GM10266 (cell line): ENCODE measurements around the gene SIL1.

Source experiments
- DNase-seq: peaks from one replicate; pipeline ENCODE4 v3.0.0; 2012; ENCODE audit errors: extremely low spot score
- CTCF ChIP-seq: IDR thresholded peaks from 2 replicates; pipeline ENCODE4 v1.5.1; 2012; ENCODE audit warnings: mild to moderate bottlenecking, low read depth; ENCODE audit not compliant: control insufficient read depth, insufficient read depth; ENCODE audit errors: missing control alignments

Gene SIL1

DNA sequence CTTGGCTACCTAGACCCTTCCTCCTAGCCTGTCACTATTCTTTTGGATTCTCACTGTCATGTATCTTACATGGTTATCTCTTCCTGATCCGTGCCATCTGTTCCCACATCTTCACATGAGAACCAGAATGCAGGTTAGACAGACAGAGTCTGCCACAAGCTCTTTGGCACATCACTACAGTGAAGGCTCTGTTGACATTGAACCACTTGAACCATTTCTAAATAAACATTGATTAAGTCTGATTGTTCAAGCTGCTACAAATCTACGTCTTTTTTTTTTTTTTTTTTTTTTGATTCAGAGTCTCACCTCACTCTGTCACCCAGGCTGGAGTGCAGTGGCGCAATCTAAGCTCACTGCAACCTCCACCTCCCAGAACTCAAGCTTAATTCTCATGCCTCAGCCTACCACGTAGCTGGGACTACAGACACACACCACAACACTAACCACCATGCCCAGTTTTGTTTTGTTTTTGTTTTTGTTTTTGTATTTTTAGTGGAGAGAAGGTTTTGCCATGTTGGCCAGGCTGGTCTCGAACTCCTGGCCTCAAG is 237.9 kb downstream of the SIL1 start:
- no peak for TF ChIP-seq CTCF
- no peak for DNase-seq

GRCh38 chr5:138956801-138957200 is 241.4 kb downstream of the SIL1 start:
- TF ChIP-seq CTCF = no peak

DNA sequence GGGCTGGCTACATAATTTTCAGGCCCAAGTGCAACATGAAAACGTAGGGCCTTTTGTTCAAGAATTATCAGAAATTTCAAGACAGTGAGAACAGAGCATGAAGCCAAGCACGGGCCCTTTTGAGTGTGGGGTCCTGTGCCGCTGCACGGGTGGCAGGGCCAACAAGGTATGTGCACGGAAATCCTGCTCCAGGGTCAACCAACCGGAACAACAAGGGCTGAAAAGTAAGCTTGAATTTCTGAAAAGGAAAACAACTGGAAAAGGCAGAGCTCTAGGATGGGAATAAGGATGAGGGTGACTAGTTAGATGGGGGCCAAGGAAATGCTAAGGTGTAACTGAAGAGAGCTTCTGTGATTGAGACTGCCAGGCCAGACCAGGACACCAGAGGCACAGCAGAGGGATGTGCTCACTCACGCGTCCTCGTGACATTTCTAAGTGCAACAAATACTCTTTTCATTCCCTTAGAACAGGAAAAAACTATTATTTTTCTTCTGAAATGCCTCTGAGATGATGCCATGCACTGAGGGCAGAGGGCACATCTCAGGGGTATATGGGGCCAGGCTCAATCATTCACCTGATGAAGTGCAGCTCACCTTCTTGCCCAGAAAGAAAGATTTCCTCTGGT is 242.4 kb downstream of the SIL1 start:
- no peak for TF ChIP-seq CTCF
- DNase-seq = no peak

More at GRCh38 chr5:138956801-138957200, 241.4 kb downstream of the SIL1 start:
- DNase-seq = no peak

GRCh38 chr5:138955013-138955660 is 243.0 kb downstream of the SIL1 start:
- DNase-seq = no peak

DNA sequence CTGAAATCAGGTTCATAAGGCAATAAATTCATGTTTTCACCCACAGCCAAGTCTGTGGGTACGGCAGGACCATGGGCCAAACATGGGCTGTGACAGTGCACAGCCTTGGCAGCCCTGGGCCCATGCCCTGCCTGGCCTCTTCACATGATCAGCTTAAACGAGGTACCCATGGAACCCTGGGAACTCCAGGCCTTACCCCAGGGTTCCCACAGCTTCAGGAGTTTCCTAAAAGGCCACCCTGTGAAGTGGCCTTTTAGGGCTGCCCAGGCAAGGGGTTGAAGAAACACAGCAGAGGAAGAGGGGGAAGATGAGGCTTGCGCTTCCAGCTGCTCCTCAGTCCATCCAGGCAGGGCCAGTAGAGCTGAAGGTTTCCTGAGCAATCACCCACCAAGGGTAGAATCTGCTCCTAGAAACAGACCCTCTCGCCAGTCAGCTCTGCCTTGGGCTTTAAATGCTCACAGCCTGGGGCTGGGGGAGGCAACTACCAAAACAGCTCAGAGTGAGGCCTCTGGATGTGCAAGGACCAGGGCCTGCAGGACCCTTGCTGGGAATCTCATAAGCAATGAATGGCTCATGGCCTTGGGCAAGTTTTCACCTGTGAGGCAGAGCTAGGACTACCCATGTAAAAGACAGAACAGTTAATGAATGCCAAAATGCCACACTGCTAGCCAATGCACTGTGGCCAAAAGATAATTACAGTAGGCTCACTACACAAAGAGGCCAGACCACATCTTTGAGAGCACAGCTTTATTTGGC is 243.7 kb downstream of the SIL1 start:
- DNase-seq = no peak
- TF ChIP-seq CTCF = no peak

More at GRCh38 chr5:138955013-138955660, 243.0 kb downstream of the SIL1 start:
- no peak for TF ChIP-seq CTCF

- no peak for TF ChIP-seq CTCF
- peak; percentile 42 for DNase-seq
Measured at GRCh38 chr5:138953387-138954256, 244.5 kb downstream of the SIL1 start.
